ENCODE measurements around the gene ZNRD2.
A peak's percentile ranks its signal among the peaks of the same experiment; 100 is the strongest.
"Not testable (repeated sequence)": the region's sequence is repeated elsewhere in the genome, so short reads cannot be mapped to it uniquely, and the experiment has no call there.

ZNRD2 gene

GRCh38 chr11:65569973-65570918 lies at the start of gene ZNRD2:
TSS of gene ZNRD2 (plus strand) at chr11:65570477. CDS start at chr11:65570492, 15 bp downstream.
- peak; percentile 96 for DNase-seq (ENCODE audit: low spot score)

- not testable (repeated sequence) for DNase-seq (ENCODE audit: low spot score)
These were observed 48.3 kb upstream of the ZNRD2 start for GRCh38 chr11:65521777-65522521.

GRCh38 chr11:65522718-65523630 lies 47.3 kb upstream of the ZNRD2 start:
- not testable (repeated sequence) for DNase-seq (ENCODE audit: low spot score)

- DNase-seq (ENCODE audit: low spot score): not testable (repeated sequence)
These were observed 46.7 kb upstream of the ZNRD2 start for GRCh38 chr11:65523631-65523968.

- DNase-seq (ENCODE audit: low spot score): no peak
These were observed 46.1 kb upstream of the ZNRD2 start for GRCh38 chr11:65524014-65524740.

- DNase-seq (ENCODE audit: low spot score): peak; percentile 96
These were observed 45.3 kb upstream of the ZNRD2 start, which contains the start of gene SCYL1 for GRCh38 chr11:65524741-65525545. TSS of gene SCYL1 (plus strand) at chr11:65525083. CDS start at chr11:65525154, 71 bp downstream.

- no peak for DNase-seq (ENCODE audit: low spot score)
These were observed 44.5 kb upstream of the ZNRD2 start for GRCh38 chr11:65525546-65526480.

- DNase-seq (ENCODE audit: low spot score): no peak
These were observed 43.5 kb upstream of the ZNRD2 start for GRCh38 chr11:65526744-65527143.

GRCh38 chr11:65528819-65529350 lies 41.4 kb upstream of the ZNRD2 start:
- no peak for DNase-seq (ENCODE audit: low spot score)

GRCh38 chr11:65529475-65530156 lies 40.7 kb upstream of the ZNRD2 start:
- DNase-seq (ENCODE audit: low spot score): no peak

GRCh38 chr11:65530157-65530496 lies 40.1 kb upstream of the ZNRD2 start:
- no peak for DNase-seq (ENCODE audit: low spot score)

- no peak for DNase-seq (ENCODE audit: low spot score)
These were observed 37.8 kb upstream of the ZNRD2 start for GRCh38 chr11:65532388-65533064.

- no peak for DNase-seq (ENCODE audit: low spot score)
These were observed 35.2 kb upstream of the ZNRD2 start for GRCh38 chr11:65535102-65535501.

GRCh38 chr11:65536412-65537295 lies 33.6 kb upstream of the ZNRD2 start:
- no peak for DNase-seq (ENCODE audit: low spot score)

- no peak for DNase-seq (ENCODE audit: low spot score)
These were observed 33.0 kb upstream of the ZNRD2 start for GRCh38 chr11:65537296-65537597.

- no peak for DNase-seq (ENCODE audit: low spot score)
These were observed 32.6 kb upstream of the ZNRD2 start for GRCh38 chr11:65537620-65538231.

Measured in AG20443 (cell line).